ENCODE results near the gene ENDOU.

ENDOU gene

GRCh38 chr12:47709237-47709636 is 16.1 kb downstream of the ENDOU start:
- no peak overlapping the region for H3K9ac ChIP-seq (ENCODE audit: low read depth in 1 of 2, low read length in 2 of 2)
- H3K27me3 ChIP-seq (ENCODE audit: control insufficient read depth in 2 of 2, insufficient read depth in 2 of 2, low read length in 2 of 2): no peaks in the 10 kb centered on the region
- no peak overlapping the region for H3K27ac ChIP-seq (ENCODE audit: low read depth in 2 of 2, low read length in 2 of 2)
- no peaks in the 10 kb centered on the region for H3K9me3 ChIP-seq (ENCODE audit: control insufficient read depth in 2 of 2, low read length in 2 of 2)
- H3K4me1 ChIP-seq (ENCODE audit: control insufficient read depth in 2 of 2, insufficient read depth in 2 of 2, low read length in 2 of 2): peaks cover 11 to 19% of the 10 kb centered on the region in 2 donors
- H3K36me3 ChIP-seq (ENCODE audit: control insufficient read depth in 2 of 2, insufficient read depth in 2 of 2, low read length in 2 of 2): no peaks in the 10 kb centered on the region
- no peak overlapping the region for H3K4me3 ChIP-seq (ENCODE audit: low read length in 2 of 2)

GRCh38 chr12:47707905-47708543 is 17.3 kb downstream of the ENDOU start:
- H3K9ac ChIP-seq (ENCODE audit: low read depth in 1 of 2, low read length in 2 of 2): no peak overlapping the region
- no peaks in the 10 kb centered on the region for H3K27me3 ChIP-seq (ENCODE audit: control insufficient read depth in 2 of 2, insufficient read depth in 2 of 2, low read length in 2 of 2)
- no peaks in the 10 kb centered on the region for H3K9me3 ChIP-seq (ENCODE audit: control insufficient read depth in 2 of 2, low read length in 2 of 2)
- no peaks in the 10 kb centered on the region for H3K36me3 ChIP-seq (ENCODE audit: control insufficient read depth in 2 of 2, insufficient read depth in 2 of 2, low read length in 2 of 2)
- no peak overlapping the region for H3K4me3 ChIP-seq (ENCODE audit: low read length in 2 of 2)
- H3K4me1 ChIP-seq (ENCODE audit: control insufficient read depth in 2 of 2, insufficient read depth in 2 of 2, low read length in 2 of 2): peaks cover 11 to 19% of the 10 kb centered on the region in 2 donors
- H3K27ac ChIP-seq (ENCODE audit: low read depth in 2 of 2, low read length in 2 of 2): no peak overlapping the region

DNA sequence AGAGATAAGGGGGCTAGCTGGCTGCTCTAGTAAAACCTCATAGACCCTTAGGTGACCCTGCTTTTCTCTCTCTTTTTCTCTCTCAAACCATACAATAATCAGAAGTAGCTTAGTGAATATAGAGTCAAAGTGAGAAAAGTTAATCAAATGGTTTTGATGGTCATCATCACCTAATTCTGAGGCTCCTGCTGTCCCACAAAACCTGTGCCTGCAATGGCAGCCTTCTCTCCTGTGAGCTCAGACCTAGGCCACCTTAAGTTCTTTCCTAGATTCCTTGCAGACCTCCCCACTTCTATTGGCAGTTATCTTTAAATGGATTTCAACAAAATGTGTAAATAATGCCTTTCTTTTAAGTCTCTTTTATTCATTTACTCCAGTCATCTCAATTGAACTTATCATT is 17.9 kb downstream of the ENDOU start:
- Histone ChIP-seq H3K4me1 (ENCODE audit: control insufficient read depth in 2 of 2, insufficient read depth in 2 of 2, low read length in 2 of 2) (peaks cover 11 to 19% of the 10 kb centered on the region in 2 donors), H3K27ac (ENCODE audit: low read depth in 2 of 2, low read length in 2 of 2) (no peak overlapping the region), H3K36me3 (ENCODE audit: control insufficient read depth in 2 of 2, insufficient read depth in 2 of 2, low read length in 2 of 2) (no peaks in the 10 kb centered on the region), H3K27me3 (ENCODE audit: control insufficient read depth in 2 of 2, insufficient read depth in 2 of 2, low read length in 2 of 2) (no peaks in the 10 kb centered on the region), H3K4me3 (ENCODE audit: low read length in 2 of 2) (no peak overlapping the region), H3K9me3 (ENCODE audit: control insufficient read depth in 2 of 2, low read length in 2 of 2) (no peaks in the 10 kb centered on the region), H3K9ac (ENCODE audit: low read depth in 1 of 2, low read length in 2 of 2) (no peak overlapping the region)

DNA sequence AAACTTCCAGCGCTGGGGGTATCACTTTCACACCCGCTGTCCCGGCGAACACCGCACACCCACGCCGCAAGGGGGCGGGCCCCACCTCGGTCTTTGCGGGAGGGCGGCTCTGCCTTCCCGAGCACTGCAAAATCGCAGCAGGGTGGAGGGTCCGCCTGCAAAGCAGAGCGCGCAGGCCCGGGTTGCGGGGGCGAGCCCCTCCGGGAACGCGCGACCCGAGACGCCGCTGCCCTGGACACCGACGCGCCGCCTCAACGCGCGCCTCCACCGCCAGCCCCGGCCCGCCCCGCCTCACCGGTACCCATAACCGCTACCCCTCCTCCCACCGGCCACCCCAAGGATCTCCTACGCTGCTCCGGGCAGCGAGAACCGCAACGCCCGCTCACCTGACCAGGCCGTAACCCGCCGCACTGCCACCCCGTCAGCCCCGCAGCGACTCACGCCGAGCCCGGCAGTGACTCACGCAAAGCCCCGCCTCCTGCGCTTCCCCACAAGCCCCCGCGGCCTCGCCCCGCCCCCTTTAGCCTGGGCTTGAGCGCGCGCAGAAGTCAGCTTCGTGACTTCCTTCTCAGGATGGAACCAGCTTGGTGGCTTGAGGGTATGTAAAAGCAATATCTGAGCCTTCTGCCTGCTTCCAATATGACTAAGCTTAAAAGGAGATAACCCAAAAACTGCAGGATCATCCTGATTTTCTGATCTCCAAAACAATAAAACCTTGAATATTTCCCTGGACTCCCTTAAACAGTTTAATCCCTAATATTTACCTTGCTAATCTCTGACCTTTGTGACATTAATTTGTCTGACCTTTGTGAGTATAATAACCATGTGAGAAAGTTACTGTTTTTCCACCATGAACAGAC is 19.5 kb downstream of the ENDOU start, which contains the start of gene RPAP3:
Gene RPAP3, minus strand, starts transcription at position 465 of the 860 bp plus-strand sequence. CDS start 3,190 bp downstream, outside the sequence.
- Histone ChIP-seq H3K4me3 (ENCODE audit: low read length in 2 of 2) (peak within 1 kb of the TSS; percentile 82 to 89), H3K4me1 (ENCODE audit: control insufficient read depth in 2 of 2, insufficient read depth in 2 of 2, low read length in 2 of 2) (peaks cover 11 to 19% of the 10 kb centered on the region in 2 donors), H3K9me3 (ENCODE audit: control insufficient read depth in 2 of 2, low read length in 2 of 2) (no peaks in the 10 kb centered on the region), H3K36me3 (ENCODE audit: control insufficient read depth in 2 of 2, insufficient read depth in 2 of 2, low read length in 2 of 2) (peaks cover under 1 to 1% of the 10 kb centered on the region in 2 donors), H3K27me3 (ENCODE audit: control insufficient read depth in 2 of 2, insufficient read depth in 2 of 2, low read length in 2 of 2) (no peaks in the 10 kb centered on the region), H3K9ac (ENCODE audit: low read depth in 1 of 2, low read length in 2 of 2) (peak within 1 kb of the TSS; percentile 84), H3K27ac (ENCODE audit: low read depth in 2 of 2, low read length in 2 of 2) (peak within 1 kb of the TSS; percentile 88)

- Histone ChIP-seq H3K27ac (ENCODE audit: low read depth in 2 of 2, low read length in 2 of 2) (peak overlapping the region in 1 of 2 donors; percentile 88), H3K9me3 (ENCODE audit: control insufficient read depth in 2 of 2, low read length in 2 of 2) (no peaks in the 10 kb centered on the region), H3K36me3 (ENCODE audit: control insufficient read depth in 2 of 2, insufficient read depth in 2 of 2, low read length in 2 of 2) (peaks cover 6 to 7% of the 10 kb centered on the region in 2 donors), H3K27me3 (ENCODE audit: control insufficient read depth in 2 of 2, insufficient read depth in 2 of 2, low read length in 2 of 2) (no peaks in the 10 kb centered on the region), H3K4me1 (ENCODE audit: control insufficient read depth in 2 of 2, insufficient read depth in 2 of 2, low read length in 2 of 2) (peaks cover 11 to 19% of the 10 kb centered on the region in 2 donors), H3K4me3 (ENCODE audit: low read length in 2 of 2) (peak overlapping the region; percentile 82 to 89), H3K9ac (ENCODE audit: low read depth in 1 of 2, low read length in 2 of 2) (peak overlapping the region; percentile 64 to 84)
Measured at GRCh38 chr12:47705229-47705565, 20.1 kb downstream of the ENDOU start.

DNA sequence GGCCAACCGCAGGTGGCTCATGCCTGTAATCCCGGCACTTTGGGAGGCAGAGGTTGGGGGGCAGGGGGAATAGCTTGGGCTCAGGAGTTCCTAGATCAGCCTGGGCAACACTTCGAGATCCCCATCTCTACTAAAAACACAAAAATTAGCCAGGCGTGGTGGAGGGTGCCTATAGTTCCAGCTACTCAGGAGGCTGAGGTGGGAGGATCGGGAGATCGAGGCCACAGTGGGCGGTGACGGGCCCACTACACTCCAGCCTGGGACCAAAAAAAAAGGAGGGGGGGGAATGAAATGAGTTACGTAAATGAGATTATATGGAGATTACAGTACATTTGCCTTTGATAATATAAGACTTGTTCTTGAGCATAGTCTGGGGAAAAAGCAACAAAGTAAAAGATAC is 20.6 kb downstream of the ENDOU start:
- Histone ChIP-seq H3K27ac (ENCODE audit: low read depth in 2 of 2, low read length in 2 of 2) (no peak overlapping the region), H3K36me3 (ENCODE audit: control insufficient read depth in 2 of 2, insufficient read depth in 2 of 2, low read length in 2 of 2) (peaks cover 8 to 9% of the 10 kb centered on the region in 2 donors), H3K9ac (ENCODE audit: low read depth in 1 of 2, low read length in 2 of 2) (no peak overlapping the region), H3K9me3 (ENCODE audit: control insufficient read depth in 2 of 2, low read length in 2 of 2) (no peaks in the 10 kb centered on the region), H3K4me1 (ENCODE audit: control insufficient read depth in 2 of 2, insufficient read depth in 2 of 2, low read length in 2 of 2) (peaks cover 11 to 19% of the 10 kb centered on the region in 2 donors), H3K27me3 (ENCODE audit: control insufficient read depth in 2 of 2, insufficient read depth in 2 of 2, low read length in 2 of 2) (no peaks in the 10 kb centered on the region), H3K4me3 (ENCODE audit: low read length in 2 of 2) (peak overlapping the region; percentile 82 to 89)

GRCh38 chr12:47700263-47700662 is 25.0 kb downstream of the ENDOU start:
- no peak overlapping the region for H3K27ac ChIP-seq (ENCODE audit: low read depth in 2 of 2, low read length in 2 of 2)
- peaks cover 8 to 19% of the 10 kb centered on the region in 2 donors for H3K36me3 ChIP-seq (ENCODE audit: control insufficient read depth in 2 of 2, insufficient read depth in 2 of 2, low read length in 2 of 2)
- H3K4me3 ChIP-seq (ENCODE audit: low read length in 2 of 2): no peak overlapping the region

DNA sequence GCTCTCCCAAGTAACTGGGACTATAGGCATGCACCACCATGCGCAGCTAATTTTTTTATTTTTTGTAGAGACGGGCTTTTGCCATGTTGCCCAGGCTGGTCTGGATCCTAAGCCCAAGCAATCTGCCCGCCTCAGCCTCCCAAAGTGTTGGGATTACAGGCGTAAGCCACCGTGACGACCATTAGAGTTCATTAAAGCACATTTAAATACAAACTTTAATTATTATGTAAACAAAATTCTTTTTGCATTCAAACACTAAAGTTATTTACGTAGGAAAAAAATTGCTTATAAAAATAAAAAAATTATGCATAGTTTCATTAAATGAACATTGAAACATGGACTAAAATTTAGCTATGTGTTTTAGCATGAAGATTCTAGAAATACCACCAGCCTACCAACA is 26.7 kb downstream of the ENDOU start:
- H3K27me3 ChIP-seq (ENCODE audit: control insufficient read depth in 2 of 2, insufficient read depth in 2 of 2, low read length in 2 of 2): no peaks in the 10 kb centered on the region
- H3K4me1 ChIP-seq (ENCODE audit: control insufficient read depth in 2 of 2, insufficient read depth in 2 of 2, low read length in 2 of 2): no peaks in the 10 kb centered on the region
- no peak overlapping the region for H3K27ac ChIP-seq (ENCODE audit: low read depth in 2 of 2, low read length in 2 of 2)
- no peaks in the 10 kb centered on the region for H3K9me3 ChIP-seq (ENCODE audit: control insufficient read depth in 2 of 2, low read length in 2 of 2)
- H3K9ac ChIP-seq (ENCODE audit: low read depth in 1 of 2, low read length in 2 of 2): no peak overlapping the region
- H3K36me3 ChIP-seq (ENCODE audit: control insufficient read depth in 2 of 2, insufficient read depth in 2 of 2, low read length in 2 of 2): peaks cover 11 to 23% of the 10 kb centered on the region in 2 donors
- H3K4me3 ChIP-seq (ENCODE audit: low read length in 2 of 2): no peak overlapping the region

More at GRCh38 chr12:47700263-47700662, 25.0 kb downstream of the ENDOU start:
- H3K9me3 ChIP-seq (ENCODE audit: control insufficient read depth in 2 of 2, low read length in 2 of 2): no peaks in the 10 kb centered on the region
- peaks cover 3 to 5% of the 10 kb centered on the region in 2 donors for H3K4me1 ChIP-seq (ENCODE audit: control insufficient read depth in 2 of 2, insufficient read depth in 2 of 2, low read length in 2 of 2)
- no peaks in the 10 kb centered on the region for H3K27me3 ChIP-seq (ENCODE audit: control insufficient read depth in 2 of 2, insufficient read depth in 2 of 2, low read length in 2 of 2)
- H3K9ac ChIP-seq (ENCODE audit: low read depth in 1 of 2, low read length in 2 of 2): no peak overlapping the region

- H3K4me3 ChIP-seq (ENCODE audit: low read length in 2 of 2): no peak overlapping the region
- H3K9ac ChIP-seq (ENCODE audit: low read depth in 1 of 2, low read length in 2 of 2): no peak overlapping the region
- H3K36me3 ChIP-seq (ENCODE audit: control insufficient read depth in 2 of 2, insufficient read depth in 2 of 2, low read length in 2 of 2): peaks cover 11 to 23% of the 10 kb centered on the region in 2 donors
- no peaks in the 10 kb centered on the region for H3K4me1 ChIP-seq (ENCODE audit: control insufficient read depth in 2 of 2, insufficient read depth in 2 of 2, low read length in 2 of 2)
- no peak overlapping the region for H3K27ac ChIP-seq (ENCODE audit: low read depth in 2 of 2, low read length in 2 of 2)
- no peaks in the 10 kb centered on the region for H3K9me3 ChIP-seq (ENCODE audit: control insufficient read depth in 2 of 2, low read length in 2 of 2)
- no peaks in the 10 kb centered on the region for H3K27me3 ChIP-seq (ENCODE audit: control insufficient read depth in 2 of 2, insufficient read depth in 2 of 2, low read length in 2 of 2)
Measured at GRCh38 chr12:47698055-47698454, 27.2 kb downstream of the ENDOU start.

GRCh38 chr12:47689215-47689614 is 36.1 kb downstream of the ENDOU start:
- H3K27me3 ChIP-seq (ENCODE audit: control insufficient read depth in 2 of 2, insufficient read depth in 2 of 2, low read length in 2 of 2): no peaks in the 10 kb centered on the region
- H3K27ac ChIP-seq (ENCODE audit: low read depth in 2 of 2, low read length in 2 of 2): no peak overlapping the region
- H3K9ac ChIP-seq (ENCODE audit: low read depth in 1 of 2, low read length in 2 of 2): no peak overlapping the region
- no peaks in the 10 kb centered on the region for H3K4me1 ChIP-seq (ENCODE audit: control insufficient read depth in 2 of 2, insufficient read depth in 2 of 2, low read length in 2 of 2)
- no peaks in the 10 kb centered on the region for H3K9me3 ChIP-seq (ENCODE audit: control insufficient read depth in 2 of 2, low read length in 2 of 2)
- H3K36me3 ChIP-seq (ENCODE audit: control insufficient read depth in 2 of 2, insufficient read depth in 2 of 2, low read length in 2 of 2): peaks cover 5 to 12% of the 10 kb centered on the region in 2 donors
- H3K4me3 ChIP-seq (ENCODE audit: low read length in 2 of 2): no peak overlapping the region
